AG04449 (cell line): ENCODE results near the gene DEDD.

Experiments
- CTCF ChIA-PET: fragments of 350-600 bp; formaldehyde crosslinking; extraction: SDS; loops from one replicate; lab custom pipeline; 2021; ENCODE audit warnings: antibody characterized with exemption; lab: Yijun Ruan, JAX
- POLR2A ChIA-PET: fragments of 400-600, 350-600 bp; formaldehyde crosslinking; extraction: SDS; loops from one replicate; lab custom pipeline; 2020; ENCODE audit warnings: antibody characterized with exemption, inconsistent platforms; lab: Yijun Ruan, JAX
- DNase-seq: peaks from one replicate; pipeline ENCODE4 v3.0.0-alpha.2; 2010; ENCODE audit warnings: low read depth, low spot score
- H3K4me3 ChIP-seq: 2 replicates; pipeline ENCODE4 v1.5.1; 2011; ENCODE audit warnings: low read depth, mild to moderate bottlenecking, control low read depth, low read length
- CTCF ChIP-seq: IDR thresholded peaks from one replicate; pipeline ENCODE4 v1.5.1; 2011; ENCODE audit warnings: mild to moderate bottlenecking, moderate library complexity, low read length, control low read depth, inconsistent platforms; ENCODE audit not compliant: insufficient read depth; ENCODE audit errors: missing control alignments

DEDD gene

GRCh38 chr1:161115132-161115711 lies 17.2 kb downstream of the DEDD start:
- no peak for TF ChIP-seq CTCF
- CTCF ChIA-PET, result interaction anchor here (2.2 to 6.8 kb wide), 2 partner anchors 14 to 18 kb away, joined by 6 to 57 read pairs; partner anchors contain the start of gene KLHDC9
- no peak for DNase-seq
- no peak overlapping the region for H3K4me3 ChIP-seq
- POLR2A ChIA-PET, result interaction anchor here (0.6 kb wide), 1 partner anchor 17 kb away, joined by 3 read pairs; the partner anchor contains the start of gene DEDD

- TF ChIP-seq CTCF, result no peak
- no peak for DNase-seq
- POLR2A ChIA-PET, result interaction anchor here (0.6 kb wide), 1 partner anchor 18 kb away, joined by 3 read pairs; the partner anchor contains the start of gene DEDD
- CTCF ChIA-PET, result interaction anchor here (2.2 to 6.8 kb wide), 2 partner anchors 14 to 18 kb away, joined by 6 to 57 read pairs; partner anchors contain the start of gene KLHDC9
- H3K4me3 ChIP-seq, result no peak overlapping the region
Observed at GRCh38 chr1:161114556-161114955, 17.9 kb downstream of the DEDD start.

GRCh38 chr1:161113915-161114314 lies 18.6 kb downstream of the DEDD start:
- no peak for TF ChIP-seq CTCF
- ChIA-PET POLR2A (no interaction called here), CTCF (interaction anchor here (6.8 kb wide), 1 partner anchor 17 kb away, joined by 57 read pairs; the partner anchor contains the start of gene KLHDC9)
- no peak overlapping the region for H3K4me3 ChIP-seq
- DNase-seq, result no peak

- TF ChIP-seq CTCF, result no peak
- ChIA-PET CTCF (interaction anchor here (0.7 to 6.8 kb wide), 5 partner anchors 10 to 80 kb away, joined by 3 to 57 read pairs (median 4); partner anchors contain the start of gene KLHDC9), POLR2A (interaction anchor here (0.6 kb wide), 1 partner anchor 207 kb away, joined by 7 read pairs; no protein-coding TSS in a partner anchor)
- no peak for DNase-seq
- H3K4me3 ChIP-seq, result no peak overlapping the region
Observed at GRCh38 chr1:161111527-161111926, 20.9 kb downstream of the DEDD start.

- DNase-seq, result no peak
- ChIA-PET POLR2A (interaction anchor here (0.6 kb wide), 1 partner anchor 207 kb away, joined by 7 read pairs; no protein-coding TSS in a partner anchor), CTCF (interaction anchor here (1.0 kb wide), 1 partner anchor 69 kb away, joined by 3 read pairs; no protein-coding TSS in a partner anchor)
- H3K4me3 ChIP-seq, result no peak overlapping the region
- no peak for TF ChIP-seq CTCF
Observed at GRCh38 chr1:161111117-161111516, 21.4 kb downstream of the DEDD start.

- ChIA-PET CTCF (interaction anchor here (0.6 to 2.5 kb wide), 6 partner anchors 9 to 113 kb away, joined by 3 to 10 read pairs (median 4); partner anchors contain the start of genes NIT1 and PFDN2), POLR2A (no interaction called here)
- TF ChIP-seq CTCF, result no peak
- DNase-seq, result no peak
- no peak overlapping the region for H3K4me3 ChIP-seq
Observed at GRCh38 chr1:161106431-161106830, 26.0 kb downstream of the DEDD start.
